ENCODE measurements around the gene UGT1A8. TPM values are rescaled to one million over a fixed set of nuclear protein-coding genes. Genes with fewer than 3 reads are reported as not detected.

Gene UGT1A8
- total and polyA plus RNA-seq, 12 donors = 0.05 TPM; not detected in 11

DNA sequence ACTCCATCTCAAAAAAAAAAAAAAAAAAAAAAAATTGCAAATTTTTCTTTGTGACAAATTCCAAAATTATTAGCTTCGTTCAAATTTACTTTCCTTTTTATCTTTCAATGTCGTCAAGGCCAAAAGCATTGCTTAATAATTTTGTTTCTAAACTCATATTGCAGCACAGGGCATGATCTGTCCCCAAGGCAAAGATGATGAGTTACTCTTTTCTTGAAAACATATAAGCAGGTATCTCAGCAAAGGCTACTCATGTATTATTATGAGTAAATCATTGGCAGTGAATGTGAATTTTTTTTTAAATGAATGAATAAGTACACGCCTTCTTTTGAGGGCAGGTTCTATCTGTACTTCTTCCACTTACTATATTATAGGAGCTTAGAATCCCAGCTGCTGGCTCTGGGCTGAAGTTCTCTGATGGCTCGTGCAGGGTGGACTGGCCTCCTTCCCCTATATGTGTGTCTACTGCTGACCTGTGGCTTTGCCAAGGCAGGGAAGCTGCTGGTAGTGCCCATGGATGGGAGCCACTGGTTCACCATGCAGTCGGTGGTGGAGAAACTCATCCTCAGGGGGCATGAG lies 64.2 kb downstream of the UGT1A8 start, which contains the start of gene UGT1A7:
Gene UGT1A7 (plus strand): TSS at position 381 of the 579 bp plus-strand sequence. CDS start 37 bp downstream, at position 418.
- Histone ChIP-seq H3K27ac (no peak within 1 kb of the TSS), H3K27me3 (peaks cover 7% of the 10 kb centered on the region), H3K4me1 (replicated peaks in 1 of 2) (no peaks in the 10 kb centered on the region), H3K4me3 (no peak within 1 kb of the TSS), H3K36me3 (replicated peaks in 1 of 2) (no peaks in the 10 kb centered on the region), H3K9me3 (replicated peaks in 1 of 3) (no peaks in the 10 kb centered on the region)
- DNase-seq = peak in 1 of 7 donors; percentile 10
- WGBS, 4 donors = 51 to 60% (median 59%) methylated on average over 4 to 5 of the region's 5 CpGs
- TF ChIP-seq POLR2A (IDR thresholded peaks at IDR 0.05) = no peak
- TF ChIP-seq, protein P1, sequence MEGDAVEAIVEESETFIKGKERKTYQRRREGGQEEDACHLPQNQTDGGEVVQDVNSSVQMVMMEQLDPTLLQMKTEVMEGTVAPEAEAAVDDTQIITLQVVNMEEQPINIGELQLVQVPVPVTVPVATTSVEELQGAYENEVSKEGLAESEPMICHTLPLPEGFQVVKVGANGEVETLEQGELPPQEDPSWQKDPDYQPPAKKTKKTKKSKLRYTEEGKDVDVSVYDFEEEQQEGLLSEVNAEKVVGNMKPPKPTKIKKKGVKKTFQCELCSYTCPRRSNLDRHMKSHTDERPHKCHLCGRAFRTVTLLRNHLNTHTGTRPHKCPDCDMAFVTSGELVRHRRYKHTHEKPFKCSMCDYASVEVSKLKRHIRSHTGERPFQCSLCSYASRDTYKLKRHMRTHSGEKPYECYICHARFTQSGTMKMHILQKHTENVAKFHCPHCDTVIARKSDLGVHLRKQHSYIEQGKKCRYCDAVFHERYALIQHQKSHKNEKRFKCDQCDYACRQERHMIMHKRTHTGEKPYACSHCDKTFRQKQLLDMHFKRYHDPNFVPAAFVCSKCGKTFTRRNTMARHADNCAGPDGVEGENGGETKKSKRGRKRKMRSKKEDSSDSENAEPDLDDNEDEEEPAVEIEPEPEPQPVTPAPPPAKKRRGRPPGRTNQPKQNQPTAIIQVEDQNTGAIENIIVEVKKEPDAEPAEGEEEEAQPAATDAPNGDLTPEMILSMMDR (IDR thresholded peaks at IDR 0.05) = no peak
- intact Hi-C loops (cut with DNase I) = no loop called here

DNA sequence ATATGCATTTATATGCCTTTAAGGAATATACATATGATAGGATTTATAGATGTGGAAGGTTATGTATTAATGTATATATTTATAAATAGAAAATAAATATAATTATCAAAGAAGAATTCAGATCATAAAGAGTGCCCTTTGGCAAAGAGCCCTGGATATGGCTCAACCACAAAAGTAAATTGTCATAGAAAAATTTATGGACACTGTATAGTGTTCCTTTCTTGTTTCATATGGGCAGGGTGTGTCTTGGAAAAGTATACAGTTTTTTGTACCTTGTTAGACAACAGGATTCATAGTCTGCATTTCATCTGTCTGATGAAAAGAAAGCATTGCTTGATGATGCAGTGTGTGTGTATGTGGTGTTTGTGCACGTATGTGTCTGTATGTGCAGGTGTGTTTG lies 67.2 kb downstream of the UGT1A8 start:
- TF ChIP-seq POLR2A (IDR thresholded peaks at IDR 0.05) = no peak
- TF ChIP-seq, protein P1 (IDR thresholded peaks at IDR 0.05) = no peak
- 71 to 83% (median 79%) methylated on average over 1 of the region's 1 CpG for WGBS, 4 donors
- Histone ChIP-seq H3K4me1 (replicated peaks in 1 of 2) (no peaks in the 10 kb centered on the region), H3K4me3 (no peak overlapping the region), H3K36me3 (replicated peaks in 1 of 2) (no peaks in the 10 kb centered on the region), H3K27ac (no peak overlapping the region), H3K27me3 (no peaks in the 10 kb centered on the region), H3K9me3 (replicated peaks in 1 of 3) (no peaks in the 10 kb centered on the region)
- DNase-seq = no peak
- intact Hi-C loops (cut with DNase I) = no loop called here

DNA sequence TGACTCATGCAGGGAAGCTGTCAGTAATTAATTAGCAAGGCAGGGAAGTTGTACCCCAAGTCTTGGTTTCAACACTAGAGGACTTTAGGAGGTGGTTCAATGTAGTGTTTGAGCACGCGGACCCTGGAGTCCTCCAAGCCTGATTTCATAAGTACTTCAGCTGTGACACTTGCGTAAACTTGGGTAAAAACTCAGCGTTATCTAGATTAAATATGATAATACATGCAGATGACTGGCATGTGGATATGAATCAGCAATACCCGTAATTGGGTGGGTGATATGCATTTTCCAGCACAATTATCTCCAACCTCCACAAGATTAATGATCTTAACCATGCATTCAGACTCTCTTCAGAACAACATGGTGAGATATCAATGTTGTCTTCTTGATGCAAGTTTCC lies 69.5 kb downstream of the UGT1A8 start:
- H3K4me3 ChIP-seq = no peak overlapping the region
- 72 to 88% (median 84%) methylated on average over 5 of the region's 5 CpGs for WGBS, 4 donors

DNA sequence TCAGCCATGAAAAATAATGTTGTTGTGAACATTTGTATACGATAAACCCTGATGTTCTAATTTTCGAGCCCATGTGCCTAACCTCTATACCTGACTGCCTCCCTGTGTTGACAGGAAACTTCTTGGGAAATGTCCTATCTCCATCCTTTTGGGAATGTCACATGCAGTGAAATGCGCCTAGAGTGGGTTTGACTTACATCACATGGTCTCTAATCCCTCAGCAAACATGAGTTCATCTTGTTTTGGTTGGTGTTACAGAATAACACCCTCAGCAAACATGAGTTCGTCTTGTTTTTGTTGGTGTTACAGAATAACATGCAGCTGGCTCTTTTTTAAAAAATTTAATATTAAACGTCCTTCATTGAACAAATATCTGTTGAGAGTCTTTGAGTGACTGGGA lies 70.9 kb downstream of the UGT1A8 start:
- WGBS, 4 donors = 66 to 80% (median 71%) methylated on average over 5 of the region's 5 CpGs
- H3K4me1 ChIP-seq (replicated peaks in 1 of 2) = no peaks in the 10 kb centered on the region
- H3K4me3 ChIP-seq = no peak overlapping the region
- no peak for TF ChIP-seq POLR2A (IDR thresholded peaks at IDR 0.05)
- TF ChIP-seq, protein P1 (IDR thresholded peaks at IDR 0.05) = no peak
- no peaks in the 10 kb centered on the region for H3K9me3 ChIP-seq (replicated peaks in 1 of 3)
- intact Hi-C loops (cut with DNase I) = no loop called here
- H3K27me3 ChIP-seq = no peaks in the 10 kb centered on the region
- no peak overlapping the region for H3K27ac ChIP-seq
- no peak for DNase-seq
- no peaks in the 10 kb centered on the region for H3K36me3 ChIP-seq (replicated peaks in 1 of 2)

More for the DNA sequence above, 69.5 kb downstream of the UGT1A8 start:
- Histone ChIP-seq H3K27me3 (no peaks in the 10 kb centered on the region), H3K27ac (no peak overlapping the region), H3K4me1 (replicated peaks in 1 of 2) (no peaks in the 10 kb centered on the region), H3K36me3 (replicated peaks in 1 of 2) (no peaks in the 10 kb centered on the region), H3K9me3 (replicated peaks in 1 of 3) (no peaks in the 10 kb centered on the region)
- TF ChIP-seq, protein P1 (IDR thresholded peaks at IDR 0.05) = no peak
- no peak for TF ChIP-seq POLR2A (IDR thresholded peaks at IDR 0.05)
- no peak for DNase-seq
- intact Hi-C loops (cut with DNase I) = no loop called here

Measured in adrenal gland (tissue), 12 donors.